ENCODE measurements around the gene DDX1. TPM values are rescaled to one million over a fixed set of nuclear protein-coding genes. Genes with fewer than 3 reads are reported as not detected.

Gene DDX1
- total and polyA plus RNA-seq, 4 donors: 87.0 to 152 (median 134) TPM

GRCh38 chr2:15664273-15665066, 72.8 kb downstream of the DDX1 start:
- Histone ChIP-seq H3K9me3 (ENCODE audit: control insufficient read depth, insufficient read depth, low read length) (peaks cover 4% of the 10 kb centered on the region), H3K4me1 (ENCODE audit: control insufficient read depth, insufficient read depth, low read length) (peaks cover 13% of the 10 kb centered on the region), H3K4me3 (ENCODE audit: low read depth, low read length) (no peak overlapping the region), H3K36me3 (ENCODE audit: control insufficient read depth, insufficient read depth, low read length) (no peaks in the 10 kb centered on the region), H3K27me3 (ENCODE audit: control insufficient read depth, insufficient read depth, low read length) (no peaks in the 10 kb centered on the region), H3K27ac (ENCODE audit: low read depth, low read length) (no peak overlapping the region)
- no peak for DNase-seq (ENCODE audit: low read depth in 4 of 6, low spot score in 6 of 6)
- 51% methylated on average over 19 of the region's 31 CpGs for WGBS (ENCODE audit: insufficient coverage)

DNA sequence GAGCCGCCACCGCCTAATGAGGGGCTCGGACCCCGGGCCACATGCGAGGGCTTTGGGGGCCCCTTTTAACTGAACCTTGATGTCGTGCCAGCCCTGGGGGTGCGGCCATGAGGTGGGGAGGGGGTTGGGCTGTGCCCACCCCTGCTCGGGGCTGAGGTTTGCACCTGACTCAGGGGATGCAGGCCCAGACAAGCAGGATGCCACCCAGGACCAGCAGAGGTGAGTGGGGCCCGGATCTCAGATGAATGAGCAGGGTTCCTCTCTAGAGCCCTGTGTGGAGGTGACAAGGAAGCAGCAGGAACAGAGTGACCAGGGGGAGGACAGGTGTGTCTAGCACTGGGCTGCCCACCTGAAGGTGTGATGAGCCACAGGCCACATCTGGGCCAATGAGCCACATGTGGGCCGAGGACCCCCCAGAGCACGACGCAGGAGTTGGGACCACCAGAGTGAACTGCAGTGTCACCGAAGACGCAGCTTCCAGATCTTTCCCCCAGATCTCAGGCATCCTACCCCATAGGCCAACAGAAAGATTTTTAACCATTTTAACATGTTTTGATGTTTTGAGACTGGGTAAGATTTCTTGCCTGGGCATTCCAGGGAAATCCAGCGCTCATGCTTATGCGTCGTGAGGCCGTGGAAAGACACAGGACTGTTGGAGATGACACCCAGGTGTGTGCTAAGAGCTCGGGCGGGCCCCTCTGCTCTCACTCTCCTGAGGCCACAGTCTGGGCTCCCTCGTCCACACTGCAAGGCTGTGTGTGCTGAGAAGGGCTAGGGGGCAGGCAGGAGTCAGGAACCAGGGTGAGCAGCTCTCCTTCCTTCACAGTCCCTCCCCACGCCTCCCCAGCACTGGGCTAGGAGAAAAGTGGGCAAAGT, 73.6 kb downstream of the DDX1 start:
- Histone ChIP-seq H3K36me3 (ENCODE audit: control insufficient read depth, insufficient read depth, low read length) (no peaks in the 10 kb centered on the region), H3K27ac (ENCODE audit: low read depth, low read length) (no peak overlapping the region), H3K4me1 (ENCODE audit: control insufficient read depth, insufficient read depth, low read length) (peaks cover 13% of the 10 kb centered on the region), H3K9me3 (ENCODE audit: control insufficient read depth, insufficient read depth, low read length) (peaks cover 4% of the 10 kb centered on the region), H3K4me3 (ENCODE audit: low read depth, low read length) (no peak overlapping the region), H3K27me3 (ENCODE audit: control insufficient read depth, insufficient read depth, low read length) (no peaks in the 10 kb centered on the region)
- WGBS (ENCODE audit: insufficient coverage): 82% methylated on average over 15 of the region's 22 CpGs
- no peak for DNase-seq (ENCODE audit: low read depth in 4 of 6, low spot score in 6 of 6)

DNA sequence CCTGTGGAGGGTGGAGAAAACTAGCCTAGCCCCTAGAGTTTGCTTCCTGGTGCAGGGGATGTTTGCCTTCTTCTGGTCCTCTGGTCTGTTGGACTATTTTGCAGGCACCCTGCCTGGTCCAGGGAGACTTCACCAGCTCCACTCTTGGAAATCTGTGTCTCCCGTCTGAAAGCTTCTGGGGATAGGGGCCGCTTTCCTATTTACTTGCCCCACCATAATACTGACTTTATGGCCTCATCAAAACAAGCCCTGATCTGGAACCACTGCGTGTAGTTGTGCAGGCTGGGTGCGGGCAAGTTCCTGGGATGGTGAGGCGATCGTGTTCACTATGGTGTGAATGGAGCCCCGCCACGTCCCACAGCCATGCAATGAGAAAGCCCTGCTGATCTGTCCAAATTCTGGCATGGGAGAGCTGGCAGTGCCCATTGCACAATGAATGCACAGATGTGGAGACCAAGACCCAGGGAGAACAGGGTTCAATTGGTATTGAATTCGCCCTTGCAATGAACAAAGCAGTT, 74.3 kb downstream of the DDX1 start:
- WGBS (ENCODE audit: insufficient coverage): 98% methylated on average over 8 of the region's 9 CpGs
- Histone ChIP-seq H3K27ac (ENCODE audit: low read depth, low read length) (no peak overlapping the region), H3K36me3 (ENCODE audit: control insufficient read depth, insufficient read depth, low read length) (no peaks in the 10 kb centered on the region), H3K27me3 (ENCODE audit: control insufficient read depth, insufficient read depth, low read length) (no peaks in the 10 kb centered on the region), H3K9me3 (ENCODE audit: control insufficient read depth, insufficient read depth, low read length) (peaks cover 4% of the 10 kb centered on the region), H3K4me3 (ENCODE audit: low read depth, low read length) (no peak overlapping the region), H3K4me1 (ENCODE audit: control insufficient read depth, insufficient read depth, low read length) (peaks cover 13% of the 10 kb centered on the region)
- no peak for DNase-seq (ENCODE audit: low read depth in 4 of 6, low spot score in 6 of 6)

- Histone ChIP-seq H3K27me3 (ENCODE audit: control insufficient read depth, insufficient read depth, low read length) (no peaks in the 10 kb centered on the region), H3K9me3 (ENCODE audit: control insufficient read depth, insufficient read depth, low read length) (peaks cover 4% of the 10 kb centered on the region), H3K4me3 (ENCODE audit: low read depth, low read length) (no peak overlapping the region), H3K36me3 (ENCODE audit: control insufficient read depth, insufficient read depth, low read length) (no peaks in the 10 kb centered on the region), H3K4me1 (ENCODE audit: control insufficient read depth, insufficient read depth, low read length) (peaks cover 13% of the 10 kb centered on the region), H3K27ac (ENCODE audit: low read depth, low read length) (no peak overlapping the region)
- DNase-seq (ENCODE audit: low read depth in 4 of 6, low spot score in 6 of 6): peak in 1 of 6 donors; percentile 25
- WGBS (ENCODE audit: insufficient coverage): 83% methylated on average over 10 of the region's 16 CpGs
Observed at GRCh38 chr2:15666861-15667808, 75.5 kb downstream of the DDX1 start.

- DNase-seq (ENCODE audit: low read depth in 4 of 6, low spot score in 6 of 6): no peak
- Histone ChIP-seq H3K27me3 (ENCODE audit: control insufficient read depth, insufficient read depth, low read length) (no peaks in the 10 kb centered on the region), H3K4me1 (ENCODE audit: control insufficient read depth, insufficient read depth, low read length) (peaks cover 13% of the 10 kb centered on the region), H3K4me3 (ENCODE audit: low read depth, low read length) (no peak overlapping the region), H3K27ac (ENCODE audit: low read depth, low read length) (no peak overlapping the region), H3K9me3 (ENCODE audit: control insufficient read depth, insufficient read depth, low read length) (peaks cover 4% of the 10 kb centered on the region), H3K36me3 (ENCODE audit: control insufficient read depth, insufficient read depth, low read length) (no peaks in the 10 kb centered on the region)
- WGBS (ENCODE audit: insufficient coverage): 80% methylated on average over 1 of the region's 4 CpGs
Observed at GRCh38 chr2:15667809-15668556, 76.3 kb downstream of the DDX1 start.

DNA sequence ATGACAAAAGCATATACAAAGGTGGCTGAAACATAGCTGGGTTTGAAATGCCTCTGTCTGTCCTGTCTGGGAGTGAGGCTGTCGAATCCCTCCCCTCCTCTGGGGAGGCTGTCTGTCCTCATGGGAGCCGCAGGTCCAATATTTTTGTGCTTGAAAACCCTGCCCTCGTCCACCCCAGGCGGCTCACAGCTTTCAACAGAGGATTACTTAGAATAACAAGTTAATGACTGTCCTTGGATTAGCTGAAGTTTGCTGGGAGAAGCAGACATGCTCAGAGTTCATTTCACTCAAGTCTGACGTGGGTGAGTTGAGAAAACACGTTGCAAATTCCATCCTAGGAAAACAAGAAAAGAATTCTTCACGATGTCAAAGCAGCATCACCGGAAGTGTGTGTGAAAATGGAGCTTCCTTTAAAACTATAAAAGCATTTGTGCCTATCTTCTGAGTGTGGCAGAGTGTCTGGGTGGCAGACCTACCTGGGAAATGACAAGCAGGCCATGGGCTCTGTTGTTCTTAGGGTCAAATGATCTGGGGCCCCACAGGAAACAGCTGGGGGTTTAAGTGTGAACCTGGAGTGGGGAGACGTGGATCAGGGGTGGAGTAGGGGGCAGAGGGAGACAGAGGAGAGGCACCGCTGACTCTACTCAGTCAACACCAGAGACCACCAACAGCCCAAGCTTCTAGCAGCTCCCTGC, 77.1 kb downstream of the DDX1 start:
- no peak overlapping the region for H3K27ac ChIP-seq (ENCODE audit: low read depth, low read length)
- 70% methylated on average over 2 of the region's 10 CpGs for WGBS (ENCODE audit: insufficient coverage)
- H3K4me1 ChIP-seq (ENCODE audit: control insufficient read depth, insufficient read depth, low read length): peaks cover 14% of the 10 kb centered on the region
- no peaks in the 10 kb centered on the region for H3K36me3 ChIP-seq (ENCODE audit: control insufficient read depth, insufficient read depth, low read length)
- peaks cover 4% of the 10 kb centered on the region for H3K9me3 ChIP-seq (ENCODE audit: control insufficient read depth, insufficient read depth, low read length)
- no peak overlapping the region for H3K4me3 ChIP-seq (ENCODE audit: low read depth, low read length)
- DNase-seq (ENCODE audit: low read depth in 4 of 6, low spot score in 6 of 6): peak in 1 of 6 donors; percentile 11
- H3K27me3 ChIP-seq (ENCODE audit: control insufficient read depth, insufficient read depth, low read length): no peaks in the 10 kb centered on the region

DNA sequence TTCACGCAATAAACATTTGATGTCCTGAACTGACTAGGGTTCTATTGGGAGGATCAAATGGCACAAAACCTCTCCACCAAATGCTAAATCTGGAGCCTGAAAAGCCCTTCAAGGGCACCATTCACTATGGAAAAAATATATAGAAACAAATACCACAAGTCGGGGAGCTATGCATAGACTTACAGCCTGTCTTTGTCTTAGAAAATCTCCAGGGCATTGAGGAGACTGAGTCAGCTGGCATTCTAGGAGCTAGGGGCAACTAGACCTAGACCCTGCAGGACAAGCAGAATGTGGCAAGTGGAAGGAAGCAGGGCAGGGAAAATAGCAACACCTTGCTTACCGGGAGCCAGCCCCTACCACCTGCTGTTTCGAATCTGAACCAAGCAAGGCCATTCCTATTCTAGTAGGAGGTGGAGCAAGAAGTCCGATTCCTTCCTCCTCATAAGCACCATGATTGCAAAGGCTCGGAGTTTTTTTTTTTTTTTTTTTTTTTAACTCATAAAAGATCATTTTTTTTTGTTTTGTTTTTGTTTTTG, 77.8 kb downstream of the DDX1 start:
- Histone ChIP-seq H3K27ac (ENCODE audit: low read depth, low read length) (no peak overlapping the region), H3K4me1 (ENCODE audit: control insufficient read depth, insufficient read depth, low read length) (peaks cover 14% of the 10 kb centered on the region), H3K36me3 (ENCODE audit: control insufficient read depth, insufficient read depth, low read length) (no peaks in the 10 kb centered on the region), H3K9me3 (ENCODE audit: control insufficient read depth, insufficient read depth, low read length) (no peaks in the 10 kb centered on the region), H3K4me3 (ENCODE audit: low read depth, low read length) (no peak overlapping the region), H3K27me3 (ENCODE audit: control insufficient read depth, insufficient read depth, low read length) (no peaks in the 10 kb centered on the region)
- no peak for DNase-seq (ENCODE audit: low read depth in 4 of 6, low spot score in 6 of 6)
- 80% methylated on average over 1 of the region's 6 CpGs for WGBS (ENCODE audit: insufficient coverage)

- H3K4me3 ChIP-seq (ENCODE audit: low read depth, low read length): no peak overlapping the region
- no peaks in the 10 kb centered on the region for H3K36me3 ChIP-seq (ENCODE audit: control insufficient read depth, insufficient read depth, low read length)
- peaks cover 7% of the 10 kb centered on the region for H3K4me1 ChIP-seq (ENCODE audit: control insufficient read depth, insufficient read depth, low read length)
- no CpG with 5 or more reads among the region's 1 CpG for WGBS (ENCODE audit: insufficient coverage)
- H3K27ac ChIP-seq (ENCODE audit: low read depth, low read length): no peak overlapping the region
- no peaks in the 10 kb centered on the region for H3K27me3 ChIP-seq (ENCODE audit: control insufficient read depth, insufficient read depth, low read length)
- H3K9me3 ChIP-seq (ENCODE audit: control insufficient read depth, insufficient read depth, low read length): no peaks in the 10 kb centered on the region
- DNase-seq (ENCODE audit: low read depth in 4 of 6, low spot score in 6 of 6): no peak
Observed at GRCh38 chr2:15670469-15670868, 78.8 kb downstream of the DDX1 start.
